ENCODE results near the gene TRIM37. TPM values are rescaled to one million over a fixed set of nuclear protein-coding genes. Genes with fewer than 3 reads are reported as not detected.

The TRIM37 gene
- total RNA-seq, 2 experiments from 2014 or later = 29.3 to 37.7 TPM

- no peaks in the 10 kb centered on the region for H3K9me3 Mint-ChIP-seq (ENCODE audit: low read depth)
- ATAC-seq (peak; percentile 48), DNase-seq (peak; percentile 79)
- peaks cover 37% of the 10 kb centered on the region for H3K4me1 Mint-ChIP-seq
- CTCF ChIA-PET = interaction anchor here (0.6 to 3.1 kb wide), 26 partner anchors 9 to 486 kb away, joined by 3 to 24 read pairs (median 4); partner anchors contain the start of genes RAD51C and TEX14
- H3K27me3 Mint-ChIP-seq = no peaks in the 10 kb centered on the region
- H3K36me3 Mint-ChIP-seq = peaks cover 10% of the 10 kb centered on the region
- H3K27ac Mint-ChIP-seq = peak overlapping the region; percentile 77
- no peak overlapping the region for H3K4me3 Mint-ChIP-seq
Observed at GRCh38 chr17:59004338-59005111, 102.2 kb downstream of the TRIM37 start.

- H3K27ac Mint-ChIP-seq = no peak overlapping the region
Observed at GRCh38 chr17:59003860-59004259, 102.8 kb downstream of the TRIM37 start.

GRCh38 chr17:59002848-59003247 is 103.8 kb downstream of the TRIM37 start:
- H3K27me3 Mint-ChIP-seq = no peaks in the 10 kb centered on the region
- DNase-seq (no peak), ATAC-seq (no peak)
- CTCF ChIA-PET = interaction anchor here (0.7 to 2.6 kb wide), 5 partner anchors 10 to 484 kb away, joined by 4 to 16 read pairs (median 6); no protein-coding TSS in a partner anchor
- H3K4me3 Mint-ChIP-seq = no peak overlapping the region
- peak overlapping the region; percentile 52 for H3K27ac Mint-ChIP-seq
- peaks cover 38% of the 10 kb centered on the region for H3K4me1 Mint-ChIP-seq
- H3K9me3 Mint-ChIP-seq (ENCODE audit: low read depth) = no peaks in the 10 kb centered on the region
- H3K36me3 Mint-ChIP-seq = peaks cover 26% of the 10 kb centered on the region

More at GRCh38 chr17:59003860-59004259, 102.8 kb downstream of the TRIM37 start:
- H3K36me3 Mint-ChIP-seq = peaks cover 16% of the 10 kb centered on the region
- no peaks in the 10 kb centered on the region for H3K27me3 Mint-ChIP-seq
- DNase-seq (no peak), ATAC-seq (no peak)
- peaks cover 38% of the 10 kb centered on the region for H3K4me1 Mint-ChIP-seq
- no peaks in the 10 kb centered on the region for H3K9me3 Mint-ChIP-seq (ENCODE audit: low read depth)
- CTCF ChIA-PET = interaction anchor here (0.7 to 3.1 kb wide), 7 partner anchors 10 to 485 kb away, joined by 3 to 20 read pairs (median 4); no protein-coding TSS in a partner anchor
- H3K4me3 Mint-ChIP-seq = no peak overlapping the region

GRCh38 chr17:59002126-59002525 is 104.6 kb downstream of the TRIM37 start:
- no peaks in the 10 kb centered on the region for H3K9me3 Mint-ChIP-seq (ENCODE audit: low read depth)
- H3K4me3 Mint-ChIP-seq = no peak overlapping the region
- CTCF ChIA-PET = interaction anchor here (1.4 to 1.8 kb wide), 3 partner anchors 11 to 483 kb away, joined by 3 to 7 read pairs (median 4); no protein-coding TSS in a partner anchor
- peaks cover 38% of the 10 kb centered on the region for H3K4me1 Mint-ChIP-seq
- ATAC-seq (no peak), DNase-seq (no peak)
- H3K36me3 Mint-ChIP-seq = peaks cover 27% of the 10 kb centered on the region
- peak overlapping the region; percentile 95 for H3K27ac Mint-ChIP-seq
- no peaks in the 10 kb centered on the region for H3K27me3 Mint-ChIP-seq

- peaks cover 28% of the 10 kb centered on the region for H3K36me3 Mint-ChIP-seq
- peak; percentile 100 for ATAC-seq
- H3K4me3 Mint-ChIP-seq = peak overlapping the region; percentile 81
- peak overlapping the region; percentile 95 for H3K27ac Mint-ChIP-seq
- H3K9me3 Mint-ChIP-seq (ENCODE audit: low read depth) = no peaks in the 10 kb centered on the region
- peak; percentile 92 for DNase-seq
- CTCF ChIA-PET = interaction anchor here (1.4 to 1.8 kb wide), 3 partner anchors 12 to 482 kb away, joined by 3 to 7 read pairs (median 4); no protein-coding TSS in a partner anchor
- H3K27me3 Mint-ChIP-seq = no peaks in the 10 kb centered on the region
- peaks cover 38% of the 10 kb centered on the region for H3K4me1 Mint-ChIP-seq
Observed at GRCh38 chr17:59001158-59001814, 105.4 kb downstream of the TRIM37 start.

- H3K9me3 Mint-ChIP-seq (ENCODE audit: low read depth) = no peaks in the 10 kb centered on the region
- H3K27me3 Mint-ChIP-seq = no peaks in the 10 kb centered on the region
- no peak overlapping the region for H3K27ac Mint-ChIP-seq
- CTCF ChIA-PET = no interaction called here
- H3K4me1 Mint-ChIP-seq = peaks cover 38% of the 10 kb centered on the region
- ATAC-seq (no peak), DNase-seq (no peak)
- peaks cover 28% of the 10 kb centered on the region for H3K36me3 Mint-ChIP-seq
- H3K4me3 Mint-ChIP-seq = no peak overlapping the region
Observed at GRCh38 chr17:59000022-59000421, 106.7 kb downstream of the TRIM37 start.

- no peak for ATAC-seq
- no peaks in the 10 kb centered on the region for H3K9me3 Mint-ChIP-seq (ENCODE audit: low read depth)
- peaks cover 35% of the 10 kb centered on the region for H3K4me1 Mint-ChIP-seq
- H3K4me3 Mint-ChIP-seq = no peak overlapping the region
- no peak for DNase-seq
- CTCF ChIA-PET = no interaction called here
- H3K36me3 Mint-ChIP-seq = peaks cover 28% of the 10 kb centered on the region
- no peaks in the 10 kb centered on the region for H3K27me3 Mint-ChIP-seq
- H3K27ac Mint-ChIP-seq = no peak overlapping the region
Observed at GRCh38 chr17:58999500-58999899, 107.2 kb downstream of the TRIM37 start.

- ATAC-seq = no peak
- Mint-ChIP-seq H3K9me3 (ENCODE audit: low read depth) (no peaks in the 10 kb centered on the region), H3K27me3 (no peaks in the 10 kb centered on the region), H3K36me3 (peaks cover 30% of the 10 kb centered on the region), H3K4me3 (no peak overlapping the region), H3K4me1 (peaks cover 31% of the 10 kb centered on the region), H3K27ac (no peak overlapping the region)
- CTCF ChIA-PET = no interaction called here
- no peak for DNase-seq
Observed at GRCh38 chr17:58998871-58999270, 107.8 kb downstream of the TRIM37 start.

GRCh38 chr17:58997756-58998553 is 108.7 kb downstream of the TRIM37 start:
- no peak for ATAC-seq
- peaks cover 31% of the 10 kb centered on the region for H3K4me1 Mint-ChIP-seq
- CTCF ChIA-PET = interaction anchor here (1.9 kb wide), 1 partner anchor 287 kb away, joined by 5 read pairs; no protein-coding TSS in a partner anchor
- peaks cover 31% of the 10 kb centered on the region for H3K36me3 Mint-ChIP-seq
- H3K27ac Mint-ChIP-seq = no peak overlapping the region
- H3K4me3 Mint-ChIP-seq = no peak overlapping the region
- no peak for DNase-seq
- no peaks in the 10 kb centered on the region for H3K9me3 Mint-ChIP-seq (ENCODE audit: low read depth)
- no peaks in the 10 kb centered on the region for H3K27me3 Mint-ChIP-seq

- no peaks in the 10 kb centered on the region for H3K27me3 Mint-ChIP-seq
Observed at GRCh38 chr17:58996968-58997367, 109.7 kb downstream of the TRIM37 start.

GRCh38 chr17:58995247-58995940 is 111.3 kb downstream of the TRIM37 start:
- Mint-ChIP-seq H3K27ac (no peak overlapping the region), H3K27me3 (no peaks in the 10 kb centered on the region), H3K36me3 (peaks cover 30% of the 10 kb centered on the region), H3K9me3 (ENCODE audit: low read depth) (no peaks in the 10 kb centered on the region), H3K4me1 (peaks cover 21% of the 10 kb centered on the region), H3K4me3 (no peak overlapping the region)
- CTCF ChIA-PET = interaction anchor here (1.3 kb wide), 1 partner anchor 9 kb away, joined by 5 read pairs; no protein-coding TSS in a partner anchor
- DNase-seq (no peak), ATAC-seq (no peak)

More at GRCh38 chr17:58996968-58997367, 109.7 kb downstream of the TRIM37 start:
- H3K9me3 Mint-ChIP-seq (ENCODE audit: low read depth) = no peaks in the 10 kb centered on the region
- peaks cover 30% of the 10 kb centered on the region for H3K36me3 Mint-ChIP-seq
- peaks cover 27% of the 10 kb centered on the region for H3K4me1 Mint-ChIP-seq
- no peak overlapping the region for H3K27ac Mint-ChIP-seq
- no peak for DNase-seq
- no peak for ATAC-seq
- CTCF ChIA-PET = interaction anchor here (1.9 kb wide), 1 partner anchor 286 kb away, joined by 5 read pairs; no protein-coding TSS in a partner anchor
- no peak overlapping the region for H3K4me3 Mint-ChIP-seq

GRCh38 chr17:58993311-58993710 is 113.4 kb downstream of the TRIM37 start:
- DNase-seq (no peak), ATAC-seq (no peak)
- H3K36me3 Mint-ChIP-seq = peaks cover 19% of the 10 kb centered on the region
- no peak overlapping the region for H3K4me3 Mint-ChIP-seq
- H3K4me1 Mint-ChIP-seq = peaks cover 14% of the 10 kb centered on the region
- CTCF ChIA-PET = interaction anchor here (1.7 kb wide), 1 partner anchor 11 kb away, joined by 4 read pairs; no protein-coding TSS in a partner anchor
- H3K9me3 Mint-ChIP-seq (ENCODE audit: low read depth) = no peaks in the 10 kb centered on the region
- H3K27me3 Mint-ChIP-seq = no peaks in the 10 kb centered on the region
- H3K27ac Mint-ChIP-seq = no peak overlapping the region
